Measurements from ENCODE around the gene TOX2. TPM values are rescaled to one million over a fixed set of nuclear protein-coding genes. Genes with fewer than 3 reads are reported as not detected.

Gene TOX2
- total RNA-seq, 1 experiment from 2014 or later = 1.7 TPM

GRCh38 chr20:44067650-44068081 lies 153.0 kb downstream of the TOX2 start:
- no peak overlapping the region for H3K4ac ChIP-seq (ENCODE audit: low read depth, low read length)
- Mint-ChIP-seq H3K9me3 (no peaks in the 10 kb centered on the region), H3K4me3 (no peak overlapping the region), H3K27ac (no peak overlapping the region), H3K36me3 (ENCODE audit: insufficient read depth in 1 of 3, low read depth in 3 of 3) (no peaks in the 10 kb centered on the region), H3K4me1 (peaks cover 11 to 21% of the 10 kb centered on the region in 2 experiments; a peak in 3 of 4 replicates), H3K27me3 (ENCODE audit: low read depth) (no peaks in the 10 kb centered on the region; the same call in 1 of the 2 replicates)
- no peak overlapping the region for H3K27ac ChIP-seq (ENCODE audit: insufficient read length, low read depth, low read length)
- H2AFZ ChIP-seq (ENCODE audit: low read length) = no peak overlapping the region
- H3K27me3 ChIP-seq (ENCODE audit: insufficient read depth, low read length) = no peaks in the 10 kb centered on the region
- H3K79me2 ChIP-seq (ENCODE audit: insufficient read depth, low read length) = no peaks in the 10 kb centered on the region
- H2BK120ac ChIP-seq (ENCODE audit: low read depth, low read length, poor library complexity, severe bottlenecking) = no peak overlapping the region
- no peak overlapping the region for H3T11ph ChIP-seq (ENCODE audit: low read length)
- no peak overlapping the region for H2BK15ac ChIP-seq (ENCODE audit: low read depth, low read length)
- DNase-seq = no peak
- H2AK5ac ChIP-seq (ENCODE audit: insufficient read length, low read length) = no peak overlapping the region
- TF ChIP-seq CTCF (conservative IDR thresholded peaks at IDR 0.05) = no peak
- H2BK20ac ChIP-seq (ENCODE audit: low read depth, low read length, poor library complexity, severe bottlenecking) = no peak overlapping the region
- H3K9ac ChIP-seq (ENCODE audit: extremely low read depth, insufficient read length, low read length) = no peak overlapping the region
- H4K20me1 ChIP-seq (ENCODE audit: control insufficient read depth, insufficient read depth, insufficient read length) = no peaks in the 10 kb centered on the region
- H4K5ac ChIP-seq (ENCODE audit: insufficient read length, low read depth, low read length) = no peak overlapping the region
- no peaks in the 10 kb centered on the region for H3K79me1 ChIP-seq (ENCODE audit: insufficient read depth, low read depth, low read length, poor library complexity, severe bottlenecking)
- no peak overlapping the region for H2BK12ac ChIP-seq (ENCODE audit: insufficient read length, low read depth, low read length)
- H3K56ac ChIP-seq (ENCODE audit: insufficient read length, low read depth, low read length) = no peak overlapping the region
- H2BK5ac ChIP-seq (ENCODE audit: insufficient read length, low read length) = no peak overlapping the region
- no peak overlapping the region for H3K4me2 ChIP-seq (ENCODE audit: insufficient read depth, insufficient read length, low read length)
- H3K14ac ChIP-seq (ENCODE audit: insufficient read depth, low read length) = no peak overlapping the region; the same call in 1 of the 2 replicates
- no CpG with 5 or more reads among the region's 15 CpGs for WGBS (ENCODE audit: extremely low coverage, insufficient read length, low lambda C conversion rate)
- no peak overlapping the region for H3K23ac ChIP-seq (ENCODE audit: insufficient read length, low read depth, low read length)
- no peak overlapping the region for H4K91ac ChIP-seq (ENCODE audit: insufficient read length, low read depth, low read length)
- no peaks in the 10 kb centered on the region; the same call in 1 of the 2 replicates for H3K4me1 ChIP-seq (ENCODE audit: insufficient read depth, low read length)
- H3K9me3 ChIP-seq (ENCODE audit: control insufficient read depth, low read depth, low read length) = no peaks in the 10 kb centered on the region
- H3K18ac ChIP-seq (ENCODE audit: insufficient read length, low read depth, low read length) = no peak overlapping the region
- no peaks in the 10 kb centered on the region for H3K23me2 ChIP-seq (ENCODE audit: insufficient read length, low read depth, low read length, poor library complexity, severe bottlenecking)
- no peak overlapping the region for H4K8ac ChIP-seq (replicated peaks; ENCODE audit: insufficient read length, low read depth, low read length)
